ENCODE data around the gene HSD17B4.
"Not testable (repeated sequence)": the region's sequence is repeated elsewhere in the genome, so short reads cannot be mapped to it uniquely, and the experiment has no call there.

HSD17B4 gene

GRCh38 chr5:119418606-119419100, 33.6 kb upstream of the HSD17B4 start:
- TF ChIP-seq POLR2A (IDR thresholded peaks at IDR 0.05; ENCODE audit: low read depth, low read length), result no peak
- no peak for DNase-seq (ENCODE audit: insufficient read length, low spot score)
- FAIRE-seq, result no peak

GRCh38 chr5:119420169-119420568, 32.1 kb upstream of the HSD17B4 start:
- TF ChIP-seq POLR2A (IDR thresholded peaks at IDR 0.05; ENCODE audit: low read depth, low read length), result no peak
- FAIRE-seq (no peak), DNase-seq (ENCODE audit: insufficient read length, low spot score) (no peak)

GRCh38 chr5:119426057-119426456, 26.2 kb upstream of the HSD17B4 start:
- DNase-seq (ENCODE audit: insufficient read length, low spot score) (no peak), FAIRE-seq (no peak)
- TF ChIP-seq POLR2A (IDR thresholded peaks at IDR 0.05; ENCODE audit: low read depth, low read length), result no peak

- TF ChIP-seq POLR2A (IDR thresholded peaks at IDR 0.05; ENCODE audit: low read depth, low read length), result no peak
- DNase-seq (ENCODE audit: insufficient read length, low spot score) (no peak), FAIRE-seq (no peak)
Observed at GRCh38 chr5:119427060-119427459, 25.2 kb upstream of the HSD17B4 start.

- DNase-seq (ENCODE audit: insufficient read length, low spot score); FAIRE-seq: not testable (repeated sequence)
Observed at GRCh38 chr5:119427596-119427995, 24.7 kb upstream of the HSD17B4 start.

- FAIRE-seq; DNase-seq (ENCODE audit: insufficient read length, low spot score): not testable (repeated sequence)
Observed at GRCh38 chr5:119428166-119428565, 24.1 kb upstream of the HSD17B4 start.

GRCh38 chr5:119428574-119428973, 23.7 kb upstream of the HSD17B4 start:
- not testable (repeated sequence) for DNase-seq (ENCODE audit: insufficient read length, low spot score); FAIRE-seq

GRCh38 chr5:119432674-119433237, 19.5 kb upstream of the HSD17B4 start:
- FAIRE-seq; DNase-seq (ENCODE audit: insufficient read length, low spot score): not testable (repeated sequence)

GRCh38 chr5:119435436-119436132, 16.7 kb upstream of the HSD17B4 start:
- no peak for FAIRE-seq
- TF ChIP-seq POLR2A (IDR thresholded peaks at IDR 0.05; ENCODE audit: low read depth, low read length), result no peak
- no peak for DNase-seq (ENCODE audit: insufficient read length, low spot score)

GRCh38 chr5:119437785-119438586, 14.3 kb upstream of the HSD17B4 start:
- FAIRE-seq; DNase-seq (ENCODE audit: insufficient read length, low spot score): not testable (repeated sequence)

GRCh38 chr5:119438587-119438917, 13.7 kb upstream of the HSD17B4 start:
- not testable (repeated sequence) for DNase-seq (ENCODE audit: insufficient read length, low spot score); FAIRE-seq

GRCh38 chr5:119439140-119439631, 13.1 kb upstream of the HSD17B4 start:
- TF ChIP-seq POLR2A (IDR thresholded peaks at IDR 0.05; ENCODE audit: low read depth, low read length), result no peak
- no peak for FAIRE-seq
- no peak for DNase-seq (ENCODE audit: insufficient read length, low spot score)

GRCh38 chr5:119439632-119440031, 12.7 kb upstream of the HSD17B4 start:
- FAIRE-seq; DNase-seq (ENCODE audit: insufficient read length, low spot score): not testable (repeated sequence)

- not testable (repeated sequence) for FAIRE-seq; DNase-seq (ENCODE audit: insufficient read length, low spot score)
Observed at GRCh38 chr5:119444643-119445042, 7.7 kb upstream of the HSD17B4 start.

GRCh38 chr5:119445544-119445943, 6.8 kb upstream of the HSD17B4 start:
- no peak for TF ChIP-seq POLR2A (IDR thresholded peaks at IDR 0.05; ENCODE audit: low read depth, low read length)
- DNase-seq (ENCODE audit: insufficient read length, low spot score) (no peak), FAIRE-seq (no peak)

Data from H54 (cell line).